OCI-LY1 (cell line): Measurements from ENCODE around the gene MRPS10.

Experiments
- H2AFZ ChIP-seq: fragments of 200-600 bp; sonication (generic), shearing (Covaris generic); 2 replicates; pipeline ENCODE4 v1.6.0; 2014; ENCODE audit warnings: antibody characterized with exemption, mild to moderate bottlenecking, low read length
- H3F3A ChIP-seq: fragments of 200-600 bp; sonication (generic), shearing (Covaris generic); 2 replicates; pipeline ENCODE4 v1.6.0; 2014; ENCODE audit warnings: mild to moderate bottlenecking, antibody characterized with exemption, low read length, moderate library complexity; ENCODE audit not compliant: insufficient read depth
- H3K27ac ChIP-seq: fragments of 200-600 bp; sonication (generic); 2 replicates; pipeline ENCODE4 v1.5.1; 2014; ENCODE audit warnings: low read length, mixed run types, mild to moderate bottlenecking, low read depth; ENCODE audit not compliant: poor library complexity, severe bottlenecking
- H3K27me3 ChIP-seq: fragments of 200-600 bp; sonication (generic); 2 replicates; pipeline ENCODE4 v1.6.0; 2014; ENCODE audit warnings: antibody characterized with exemption, mild to moderate bottlenecking, low read length, moderate library complexity; ENCODE audit not compliant: insufficient read depth
- H3K36me3 ChIP-seq: fragments of 200-600 bp; sonication (generic); 2 replicates; pipeline ENCODE4 v1.6.1; 2014; ENCODE audit warnings: mild to moderate bottlenecking, antibody characterized with exemption, low read length, moderate library complexity, mixed read lengths; ENCODE audit not compliant: insufficient read depth
- H3K4me1 ChIP-seq: fragments of 200-600 bp; sonication (generic); 2 replicates; pipeline ENCODE4 v1.5.1; 2014; ENCODE audit warnings: mild to moderate bottlenecking, low read length, moderate library complexity; ENCODE audit not compliant: insufficient read depth, severe bottlenecking
- H3K4me2 ChIP-seq: fragments of 200-600 bp; sonication (generic), shearing (Covaris generic); 2 replicates; pipeline ENCODE4 v1.6.1; 2014; ENCODE audit warnings: low read length
- H3K4me3 ChIP-seq: fragments of 200-600 bp; sonication (generic); 2 replicates; pipeline ENCODE4 v1.5.1; 2014; ENCODE audit warnings: low read length, low read depth, mild to moderate bottlenecking, mixed read lengths; ENCODE audit not compliant: poor library complexity, severe bottlenecking
- H3K79me2 ChIP-seq: fragments of 200-600 bp; shearing (Covaris generic); 2 replicates; pipeline ENCODE4 v1.6.1; 2016; ENCODE audit warnings: mixed run types, low read length, mixed read lengths; ENCODE audit not compliant: insufficient read depth
- H3K9ac ChIP-seq: fragments of 200-600 bp; sonication (generic), shearing (Covaris generic); 2 replicates; pipeline ENCODE4 v1.6.1; 2014; ENCODE audit warnings: mild to moderate bottlenecking, low read length, mixed read lengths
- H3K9me2 ChIP-seq: fragments of 200-600 bp; sonication (generic), shearing (Covaris generic); 2 replicates; pipeline ENCODE4 v1.6.1; 2014; ENCODE audit warnings: low read depth, mild to moderate bottlenecking, low read length, mixed read lengths
- H3K9me3 ChIP-seq: fragments of 200-600 bp; shearing (Covaris generic); 2 replicates; pipeline ENCODE4 v1.6.1; 2014; ENCODE audit warnings: low read length, mixed read lengths
- H4K20me1 ChIP-seq: fragments of 200-600 bp; sonication (generic), shearing (Covaris generic); 2 replicates; pipeline ENCODE4 v1.6.0; 2016; ENCODE audit warnings: mild to moderate bottlenecking, low read length; ENCODE audit not compliant: insufficient read depth
- EZH2 ChIP-seq: fragments of 200-600 bp; sonication (generic), shearing (Covaris generic); IDR thresholded peaks from 2 replicates; pipeline ENCODE4 v1.8.0; 2017; ENCODE audit warnings: borderline replicate concordance, mixed run types, mild to moderate bottlenecking, antibody characterized with exemption, low read length, moderate library complexity, mixed read lengths
- TF ChIP-seq, protein P1 (sequence below): fragments of 200-600 bp; sonication (generic), shearing (Covaris generic); IDR thresholded peaks from 2 replicates; pipeline ENCODE4 v1.5.1; 2017; ENCODE audit warnings: mild to moderate bottlenecking, antibody characterized with exemption, low read length, moderate library complexity, mixed read lengths

The MRPS10 gene

DNA sequence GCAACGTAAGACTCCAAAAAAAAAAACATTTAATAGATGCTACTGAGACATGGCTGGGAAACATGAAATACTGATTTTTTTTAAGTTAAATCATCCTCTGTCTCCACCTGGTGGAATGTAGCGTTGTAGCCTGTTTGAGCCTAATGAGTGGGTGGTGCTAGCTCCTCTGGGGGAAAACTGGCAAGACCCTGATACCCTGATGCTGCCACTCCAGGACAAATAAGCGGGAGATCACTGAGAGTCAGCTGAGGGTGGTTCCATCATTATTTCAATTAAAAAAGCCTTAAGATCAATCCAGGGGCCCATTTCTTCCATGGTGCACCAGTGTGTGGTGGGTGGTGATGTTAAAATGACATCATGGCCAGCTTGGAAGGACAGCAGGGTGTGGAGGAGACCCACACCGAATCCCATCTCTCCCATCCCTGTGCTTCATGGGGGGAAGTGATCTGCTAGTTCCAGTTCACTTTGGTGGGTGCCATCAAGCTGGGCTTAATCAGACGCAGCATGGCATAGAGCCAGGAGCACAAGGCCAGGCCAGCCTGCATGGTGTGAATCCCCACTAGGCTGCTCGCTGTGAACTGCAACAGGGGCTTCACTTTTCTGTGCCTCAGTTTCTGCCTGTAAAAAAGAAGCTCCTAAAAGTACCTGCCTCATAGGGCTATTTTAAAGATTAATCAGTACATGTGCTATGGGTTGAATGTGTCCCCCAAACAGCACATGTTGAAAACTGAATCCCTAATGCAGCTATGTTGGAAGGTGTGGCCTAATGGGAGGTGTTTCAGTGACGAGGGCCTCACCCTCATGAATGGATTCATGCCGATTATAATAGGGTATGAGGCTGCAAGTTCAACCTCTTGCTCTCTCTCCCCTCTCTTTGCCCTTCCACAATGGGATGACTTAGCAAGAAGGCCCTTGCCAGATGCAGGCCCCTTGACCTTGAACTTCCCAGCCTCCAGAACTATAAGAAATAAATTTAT lies 13.0 kb upstream of the MRPS10 start:
- no peak overlapping the region for H3K9ac ChIP-seq
- H3F3A ChIP-seq: no peaks in the 10 kb centered on the region
- no peak overlapping the region for H3K4me3 ChIP-seq
- no peaks in the 10 kb centered on the region for H4K20me1 ChIP-seq
- no peaks in the 10 kb centered on the region for H3K79me2 ChIP-seq
- TF ChIP-seq, protein P1, sequence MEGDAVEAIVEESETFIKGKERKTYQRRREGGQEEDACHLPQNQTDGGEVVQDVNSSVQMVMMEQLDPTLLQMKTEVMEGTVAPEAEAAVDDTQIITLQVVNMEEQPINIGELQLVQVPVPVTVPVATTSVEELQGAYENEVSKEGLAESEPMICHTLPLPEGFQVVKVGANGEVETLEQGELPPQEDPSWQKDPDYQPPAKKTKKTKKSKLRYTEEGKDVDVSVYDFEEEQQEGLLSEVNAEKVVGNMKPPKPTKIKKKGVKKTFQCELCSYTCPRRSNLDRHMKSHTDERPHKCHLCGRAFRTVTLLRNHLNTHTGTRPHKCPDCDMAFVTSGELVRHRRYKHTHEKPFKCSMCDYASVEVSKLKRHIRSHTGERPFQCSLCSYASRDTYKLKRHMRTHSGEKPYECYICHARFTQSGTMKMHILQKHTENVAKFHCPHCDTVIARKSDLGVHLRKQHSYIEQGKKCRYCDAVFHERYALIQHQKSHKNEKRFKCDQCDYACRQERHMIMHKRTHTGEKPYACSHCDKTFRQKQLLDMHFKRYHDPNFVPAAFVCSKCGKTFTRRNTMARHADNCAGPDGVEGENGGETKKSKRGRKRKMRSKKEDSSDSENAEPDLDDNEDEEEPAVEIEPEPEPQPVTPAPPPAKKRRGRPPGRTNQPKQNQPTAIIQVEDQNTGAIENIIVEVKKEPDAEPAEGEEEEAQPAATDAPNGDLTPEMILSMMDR: peak; percentile 57
- TF ChIP-seq EZH2: no peak
- H3K9me2 ChIP-seq: no peaks in the 10 kb centered on the region
- no peak overlapping the region for H3K4me2 ChIP-seq
- no peaks in the 10 kb centered on the region for H3K4me1 ChIP-seq
- no peaks in the 10 kb centered on the region for H3K9me3 ChIP-seq
- H3K36me3 ChIP-seq: no peaks in the 10 kb centered on the region
- no peaks in the 10 kb centered on the region for H3K27me3 ChIP-seq
- H2AFZ ChIP-seq: no peak overlapping the region
- no peak overlapping the region for H3K27ac ChIP-seq

DNA sequence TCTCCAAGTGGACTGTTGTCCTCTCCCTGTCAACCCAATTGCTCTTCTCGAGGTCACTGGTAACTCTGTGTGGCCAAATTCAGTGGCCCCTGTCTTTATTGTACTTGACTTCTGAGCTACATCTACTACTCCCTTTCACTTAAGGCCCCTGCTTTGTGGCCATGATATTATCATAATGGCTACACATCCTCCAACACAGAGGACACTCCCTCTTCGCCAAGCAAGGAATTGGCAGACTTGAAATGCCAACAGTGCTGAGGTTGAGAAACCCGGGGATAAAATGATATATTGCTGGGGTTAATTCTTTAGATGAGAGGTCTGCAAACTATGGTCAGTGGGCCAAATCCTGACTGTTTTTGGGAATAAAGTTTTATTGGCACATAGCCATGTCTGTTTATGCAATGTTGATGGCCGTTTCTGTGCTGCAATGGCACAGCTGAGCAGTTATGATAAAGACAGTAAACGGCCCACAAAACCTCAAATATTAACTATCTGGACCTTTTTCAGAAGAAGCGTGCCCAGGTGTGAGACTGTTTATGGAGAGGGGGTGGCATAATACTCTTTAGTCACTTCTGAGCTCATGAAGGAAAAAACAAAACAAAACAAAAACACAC lies 12.0 kb upstream of the MRPS10 start:
- Histone ChIP-seq H3K9me3 (no peaks in the 10 kb centered on the region), H3K79me2 (no peaks in the 10 kb centered on the region), H3K4me3 (no peak overlapping the region), H4K20me1 (no peaks in the 10 kb centered on the region), H3K4me1 (no peaks in the 10 kb centered on the region), H3K4me2 (no peak overlapping the region), H3K9me2 (no peaks in the 10 kb centered on the region), H3K36me3 (no peaks in the 10 kb centered on the region), H3K27ac (no peak overlapping the region), H2AFZ (no peak overlapping the region), H3K27me3 (0 out of 2 replicates have a peak, but pooled peaks cover under 1% of the 10 kb centered on the region), H3F3A (no peaks in the 10 kb centered on the region), H3K9ac (no peak overlapping the region)
- TF ChIP-seq, protein P1: no peak
- no peak for TF ChIP-seq EZH2

DNA sequence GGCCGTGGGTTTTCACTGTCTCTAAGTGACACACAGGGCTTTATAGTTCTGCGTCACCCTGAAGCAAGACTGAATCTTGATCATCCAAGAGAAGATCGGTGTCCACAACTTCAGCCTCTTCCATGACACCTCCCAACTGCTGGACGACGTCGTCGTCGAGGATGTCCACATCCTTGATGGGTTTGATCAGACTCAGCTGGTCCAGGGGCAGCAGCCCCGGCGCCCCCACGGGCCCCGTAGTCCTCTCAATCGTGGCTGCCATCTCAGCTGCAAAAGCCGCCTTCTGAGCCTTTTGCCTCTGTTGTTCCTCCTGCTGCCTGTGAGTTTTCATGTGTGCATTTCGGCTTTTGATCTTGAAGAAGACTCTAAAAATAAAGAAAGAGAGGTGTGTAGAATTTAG lies 10.6 kb upstream of the MRPS10 start:
- no peak for TF ChIP-seq EZH2
- TF ChIP-seq, protein P1: no peak
- H3K4me3 ChIP-seq: no peak overlapping the region
- no peaks in the 10 kb centered on the region for H3K36me3 ChIP-seq
- no peaks in the 10 kb centered on the region for H4K20me1 ChIP-seq
- 0 out of 2 replicates have a peak, but pooled peaks cover 4% of the 10 kb centered on the region for H3K27me3 ChIP-seq
- no peak overlapping the region for H2AFZ ChIP-seq
- H3K4me2 ChIP-seq: no peak overlapping the region
- H3K9me2 ChIP-seq: no peaks in the 10 kb centered on the region
- H3K79me2 ChIP-seq: no peaks in the 10 kb centered on the region
- no peaks in the 10 kb centered on the region for H3F3A ChIP-seq
- H3K27ac ChIP-seq: no peak overlapping the region
- H3K9ac ChIP-seq: no peak overlapping the region
- no peaks in the 10 kb centered on the region for H3K4me1 ChIP-seq
- H3K9me3 ChIP-seq: no peaks in the 10 kb centered on the region
